Right lobe of liver (tissue), 4 donors: ENCODE results near the gene NAV2.

ENCODE experiments used
- POLR2A ChIP-seq: fragments of 450-650 bp; IDR thresholded peaks from one replicate; pipeline ENCODE4 v1.6.1; 2017; ENCODE audit warnings: antibody characterized with exemption, mild to moderate bottlenecking
- TF ChIP-seq, protein P1 (sequence below), 4 donors: fragments of 200-600 bp in 3 of 4; fragments of 450-650 bp in 1 of 4; IDR thresholded peaks; one replicate each; pipeline versions ENCODE4 v1.5.1 to v1.8.0; 2016 to 2022; ENCODE audit warnings: antibody characterized with exemption in 4 of 4, mild to moderate bottlenecking in 2 of 4
- donor health status: DM: no; HTN: no; CAD: no.
- donor health status: DM: no; HTN: no; CAD: no.
- donor health status: DM: no; HTN: yes; CAD: no.

DNA sequence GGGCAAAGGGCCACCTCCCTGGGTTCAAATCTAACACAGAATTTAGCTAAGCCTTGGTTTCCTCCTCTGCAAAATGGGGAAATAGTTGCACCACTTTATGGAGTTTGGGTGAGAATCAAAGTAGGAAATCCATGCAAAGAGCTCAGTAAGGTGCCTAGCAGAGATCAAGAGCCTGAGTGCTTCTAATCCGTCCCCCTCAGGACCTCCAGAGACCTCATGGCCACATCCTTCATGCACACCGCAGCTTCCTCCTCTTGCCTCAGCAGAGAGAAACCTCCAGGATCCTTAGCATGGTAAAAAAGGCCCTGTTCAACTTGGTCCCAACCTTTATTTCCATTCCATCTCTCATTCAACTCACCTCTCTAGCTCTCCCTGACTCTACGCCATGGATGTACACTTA lies 37.8 kb upstream of the NAV2 start:
- TF ChIP-seq POLR2A = no peak
- TF ChIP-seq, protein P1, sequence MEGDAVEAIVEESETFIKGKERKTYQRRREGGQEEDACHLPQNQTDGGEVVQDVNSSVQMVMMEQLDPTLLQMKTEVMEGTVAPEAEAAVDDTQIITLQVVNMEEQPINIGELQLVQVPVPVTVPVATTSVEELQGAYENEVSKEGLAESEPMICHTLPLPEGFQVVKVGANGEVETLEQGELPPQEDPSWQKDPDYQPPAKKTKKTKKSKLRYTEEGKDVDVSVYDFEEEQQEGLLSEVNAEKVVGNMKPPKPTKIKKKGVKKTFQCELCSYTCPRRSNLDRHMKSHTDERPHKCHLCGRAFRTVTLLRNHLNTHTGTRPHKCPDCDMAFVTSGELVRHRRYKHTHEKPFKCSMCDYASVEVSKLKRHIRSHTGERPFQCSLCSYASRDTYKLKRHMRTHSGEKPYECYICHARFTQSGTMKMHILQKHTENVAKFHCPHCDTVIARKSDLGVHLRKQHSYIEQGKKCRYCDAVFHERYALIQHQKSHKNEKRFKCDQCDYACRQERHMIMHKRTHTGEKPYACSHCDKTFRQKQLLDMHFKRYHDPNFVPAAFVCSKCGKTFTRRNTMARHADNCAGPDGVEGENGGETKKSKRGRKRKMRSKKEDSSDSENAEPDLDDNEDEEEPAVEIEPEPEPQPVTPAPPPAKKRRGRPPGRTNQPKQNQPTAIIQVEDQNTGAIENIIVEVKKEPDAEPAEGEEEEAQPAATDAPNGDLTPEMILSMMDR (IDR thresholded peaks at IDR 0.05) = no peak
